B cell (primary cell): ENCODE measurements around the gene PCDH20. TPM values are rescaled to one million over a fixed set of nuclear protein-coding genes. Genes with fewer than 3 reads are reported as not detected.

Experiments
- ATAC-seq: fragments of 200-7000 bp; cut with Tn5 transposase; one replicate; pipeline ENCODE4 v1.10.0; 2021; ENCODE audit warnings: low read depth, mild to moderate bottlenecking, moderate number of reproducible peaks, moderate library complexity
- CTCF ChIA-PET: fragments of 350-600 bp; sonication (Branson Sonifier 250); formaldehyde crosslinking; loops from one replicate; lab custom pipeline; 2021; ENCODE audit warnings: antibody characterized with exemption, inconsistent platforms; lab: Charles Lee
- POLR2A ChIA-PET: fragments of 350-600 bp; sonication (Branson Sonifier 250); formaldehyde crosslinking; loops from one replicate; lab custom pipeline; 2021; ENCODE audit warnings: antibody characterized with exemption; lab: Charles Lee
- DNase-seq: peaks from one replicate; pipeline ENCODE4 v3.0.0; 2013
- H2AFZ ChIP-seq: 2 replicates; pipeline ENCODE4 v1.6.1; 2012; ENCODE audit warnings: mild to moderate bottlenecking, low read depth, low read length; ENCODE audit not compliant: insufficient read depth, poor library complexity, severe bottlenecking
- H3K27ac ChIP-seq, 2 donors: 1 replicate in 1 of 2; 2 replicates in 1 of 2; pipeline ENCODE4 v1.5.1; 2012 to 2013; ENCODE audit warnings: low read length in 2 of 2, mild to moderate bottlenecking in 2 of 2, moderate library complexity in 1 of 2
- H3K27me3 ChIP-seq, 4 experiments: fragments of 200-600 bp in 1 of 4; sonication (generic) in 1 of 4; replicated peaks in 1 of 4; 1 replicate in 2 of 4; 2 replicates in 2 of 4; pipeline versions ENCODE4 v1.6.1 to v1.7.0; 2013 to 2016; ENCODE audit warnings: low read length in 3 of 4, mild to moderate bottlenecking in 2 of 4, mixed read lengths in 1 of 4, moderate library complexity in 1 of 4; ENCODE audit not compliant: insufficient read depth in 4 of 4, control insufficient read depth in 3 of 4; ENCODE audit errors: control extremely low read depth in 1 of 4
- H3K36me3 ChIP-seq, 2 experiments: replicated peaks in 1 of 2; 1 replicate in 1 of 2; 2 replicates in 1 of 2; pipeline versions ENCODE4 v1.6.1 to v1.7.1; 2013; ENCODE audit warnings: low read length in 1 of 2; ENCODE audit not compliant: insufficient read depth in 2 of 2, control insufficient read depth in 1 of 2; ENCODE audit errors: control extremely low read depth in 1 of 2, extremely low read depth in 1 of 2
- H3K4me1 ChIP-seq, 2 donors: fragments of 200-600 bp in 1 of 2; sonication (generic) in 1 of 2; 1 replicate in 1 of 2; 2 replicates in 1 of 2; pipeline versions ENCODE4 v1.5.1 to v1.6.1; 2013 to 2017; ENCODE audit warnings: low read length in 2 of 2; ENCODE audit not compliant: control insufficient read depth in 2 of 2, insufficient read depth in 2 of 2
- H3K4me2 ChIP-seq: replicated peaks from 2 replicates; pipeline ENCODE3; 2012; ENCODE audit warnings: mild to moderate bottlenecking, low read depth, low read length; ENCODE audit not compliant: poor library complexity, severe bottlenecking
- H3K4me3 ChIP-seq, 5 experiments: fragments of 200-600 bp in 1 of 5; sonication (generic) in 1 of 5; 1 replicate in 3 of 5; 2 replicates in 2 of 5; pipeline versions ENCODE4 v1.5.1 to v1.7.0; 2011 to 2016; ENCODE audit warnings: low read length in 4 of 5, mild to moderate bottlenecking in 4 of 5, low read depth in 2 of 5, control low read depth in 1 of 5, moderate library complexity in 1 of 5; ENCODE audit not compliant: insufficient read depth in 1 of 5; ENCODE audit errors: control extremely low read depth in 1 of 5, extremely low read depth in 1 of 5
- H3K79me2 ChIP-seq: fragments of 200-600 bp; sonication (generic); one replicate; pipeline ENCODE4 v1.6.0; 2016; ENCODE audit warnings: low read length; ENCODE audit not compliant: control insufficient read depth, insufficient read depth
- H3K9ac ChIP-seq: fragments of 200-600 bp; sonication (generic); 2 replicates; pipeline ENCODE4 v1.6.1; 2017; ENCODE audit warnings: mild to moderate bottlenecking, low read length, moderate library complexity
- H3K9me3 ChIP-seq, 3 donors: one replicate each; pipeline versions ENCODE4 v1.6.1 to v1.7.1; 2013; ENCODE audit warnings: low read length in 2 of 3; ENCODE audit not compliant: control insufficient read depth in 2 of 3, insufficient read depth in 1 of 3; ENCODE audit errors: control extremely low read depth in 1 of 3
- H4K20me1 ChIP-seq: 2 replicates; pipeline ENCODE4 v1.6.0; 2012; ENCODE audit warnings: mild to moderate bottlenecking, low read length; ENCODE audit not compliant: insufficient read depth, control insufficient read depth, poor library complexity, severe bottlenecking
- H3K27ac Mint-ChIP-seq: one replicate; pipeline ENCODE4 v1.8.0; 2021; ENCODE audit warnings: mixed read lengths
- H3K27me3 Mint-ChIP-seq: one replicate; pipeline ENCODE4 v1.8.0; 2021; ENCODE audit warnings: mixed read lengths
- H3K4me1 Mint-ChIP-seq: one replicate; pipeline ENCODE4 v1.8.0; 2021; ENCODE audit warnings: mixed read lengths
- H3K4me3 Mint-ChIP-seq: one replicate; pipeline ENCODE4 v1.8.0; 2021; ENCODE audit warnings: mixed read lengths
- H3K9me3 Mint-ChIP-seq: one replicate; pipeline ENCODE4 v1.8.0; 2022; ENCODE audit warnings: mixed read lengths; ENCODE audit not compliant: insufficient read depth
- EZH2 ChIP-seq: IDR thresholded peaks from 2 replicates; pipeline ENCODE4 v1.6.1; 2012; ENCODE audit warnings: borderline replicate concordance, low read depth, mild to moderate bottlenecking, moderate library complexity, low read length; ENCODE audit not compliant: insufficient read depth, poor library complexity, severe bottlenecking
- intact Hi-C: fragments of 100-400 bp; cut with micrococcal nuclease; formaldehyde crosslinking; loops from one replicate; pipeline ENCODE4 v1.10.0; 2022
- polyA plus RNA-seq: library from polyadenylated mRNA; depleted of rRNA; stranded (reverse); fragments of >200 nt; gene quantifications from 2 replicates; pipeline ENCODE4 v1.2.3, GENCODE V29; 2012
- total RNA-seq, 2 donors: library from RNA; stranded (reverse); fragments of 120-200 nt in 1 of 2; gene quantifications; 1 replicate in 1 of 2; 2 replicates in 1 of 2; pipeline versions ENCODE4 v1.2.3 to v1.2.4, GENCODE V29; 2013 to 2022
- TF ChIP-seq, protein P1 (sequence below): fragments of 200-600 bp; IDR thresholded peaks from one replicate; pipeline ENCODE4 v1.8.0; 2022; ENCODE audit warnings: antibody characterized with exemption, mild to moderate bottlenecking

Gene PCDH20
- total and polyA plus RNA-seq, 2 donors (not counting 1 experiment from before 2014, with no cell fraction given), result not detected

DNA sequence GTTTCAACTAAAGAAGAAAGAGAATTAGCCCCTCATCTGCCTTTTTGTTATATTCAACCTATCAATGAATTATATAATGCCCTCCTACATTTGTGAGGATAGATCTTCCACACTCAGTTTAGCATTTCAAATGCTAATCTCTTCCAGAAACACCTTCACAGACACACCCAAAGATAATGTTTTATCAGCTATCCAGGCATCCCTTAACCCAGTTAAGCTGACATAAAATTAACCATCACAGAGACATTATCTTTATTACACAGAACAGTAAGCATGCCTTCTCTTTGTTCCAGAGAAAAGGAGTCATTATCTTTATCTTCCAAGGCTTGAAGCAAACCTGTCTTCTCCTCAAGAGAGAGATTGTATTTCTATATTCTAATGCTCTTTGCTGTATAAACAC lies 53.1 kb downstream of the PCDH20 start:
- ChIA-PET POLR2A (no interaction called here), CTCF (no interaction called here)
- Histone ChIP-seq H3K9me3 (peaks cover 0 to 14% (median 1%) of the 10 kb centered on the region in 3 donors), H3K9ac (no peak overlapping the region), H3K79me2 (no peaks in the 10 kb centered on the region), H3K36me3 (no peaks in the 10 kb centered on the region), H3K27ac (no peak overlapping the region), H3K4me1 (no peaks in the 10 kb centered on the region), H3K4me2 (no peak overlapping the region), H3K4me3 (no peak overlapping the region), H2AFZ (no peak overlapping the region), H4K20me1 (no peaks in the 10 kb centered on the region), H3K27me3 (no peaks in the 10 kb centered on the region)
- no peak overlapping the region for H3K27ac Mint-ChIP-seq
- peaks cover 5% of the 10 kb centered on the region for H3K9me3 Mint-ChIP-seq
- no peak overlapping the region for H3K4me3 Mint-ChIP-seq
- TF ChIP-seq EZH2, result no peak
- TF ChIP-seq, protein P1, sequence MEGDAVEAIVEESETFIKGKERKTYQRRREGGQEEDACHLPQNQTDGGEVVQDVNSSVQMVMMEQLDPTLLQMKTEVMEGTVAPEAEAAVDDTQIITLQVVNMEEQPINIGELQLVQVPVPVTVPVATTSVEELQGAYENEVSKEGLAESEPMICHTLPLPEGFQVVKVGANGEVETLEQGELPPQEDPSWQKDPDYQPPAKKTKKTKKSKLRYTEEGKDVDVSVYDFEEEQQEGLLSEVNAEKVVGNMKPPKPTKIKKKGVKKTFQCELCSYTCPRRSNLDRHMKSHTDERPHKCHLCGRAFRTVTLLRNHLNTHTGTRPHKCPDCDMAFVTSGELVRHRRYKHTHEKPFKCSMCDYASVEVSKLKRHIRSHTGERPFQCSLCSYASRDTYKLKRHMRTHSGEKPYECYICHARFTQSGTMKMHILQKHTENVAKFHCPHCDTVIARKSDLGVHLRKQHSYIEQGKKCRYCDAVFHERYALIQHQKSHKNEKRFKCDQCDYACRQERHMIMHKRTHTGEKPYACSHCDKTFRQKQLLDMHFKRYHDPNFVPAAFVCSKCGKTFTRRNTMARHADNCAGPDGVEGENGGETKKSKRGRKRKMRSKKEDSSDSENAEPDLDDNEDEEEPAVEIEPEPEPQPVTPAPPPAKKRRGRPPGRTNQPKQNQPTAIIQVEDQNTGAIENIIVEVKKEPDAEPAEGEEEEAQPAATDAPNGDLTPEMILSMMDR, result no peak
- H3K27me3 Mint-ChIP-seq, result no peaks in the 10 kb centered on the region
- no peak for DNase-seq
- H3K4me1 Mint-ChIP-seq, result no peaks in the 10 kb centered on the region
- intact Hi-C loops, result no loop called here
- no peak for ATAC-seq
